Lower lobe of right lung (tissue), 2 donors: ENCODE data around the gene HOMEZ. TPM values are rescaled to one million over a fixed set of nuclear protein-coding genes. Genes with fewer than 3 reads are reported as not detected.
"Not testable (repeated sequence)": the region's sequence is repeated elsewhere in the genome, so short reads cannot be mapped to it uniquely, and the experiment has no call there.

Experiments used
- ATAC-seq, 2 donors: fragments of 200-7000 bp; cut with Tn5 transposase; one replicate each; pipeline ENCODE4 v1.9.1; 2020 to 2022; ENCODE audit warnings: mild to moderate bottlenecking in 2 of 2, moderate library complexity in 2 of 2
- DNase-seq: peaks from one replicate; pipeline ENCODE4 v3.0.0-alpha.2; 2020
- H3K27ac ChIP-seq: fragments of 200-600 bp; one replicate; pipeline ENCODE4 v1.8.0; 2022
- H3K27me3 ChIP-seq: fragments of 200-600 bp; one replicate; pipeline ENCODE4 v1.8.0; 2022; ENCODE audit warnings: low read depth
- H3K36me3 ChIP-seq: fragments of 200-600 bp; one replicate; pipeline ENCODE4 v1.8.0; 2022; ENCODE audit warnings: mild to moderate bottlenecking
- H3K4me1 ChIP-seq: fragments of 200-600 bp; one replicate; pipeline ENCODE4 v1.8.0; 2022
- H3K4me3 ChIP-seq: fragments of 200-600 bp; one replicate; pipeline ENCODE4 v1.8.0; 2022; ENCODE audit warnings: mild to moderate bottlenecking
- H3K9me3 ChIP-seq: fragments of 200-600 bp; one replicate; pipeline ENCODE4 v1.8.0; 2022
- CTCF ChIP-seq: fragments of 200-600 bp; IDR thresholded peaks from one replicate; pipeline ENCODE4 v1.8.0; 2022; ENCODE audit warnings: antibody characterized with exemption, mild to moderate bottlenecking
- intact Hi-C: fragments of 100-400 bp; cut with DNase I; formaldehyde crosslinking; loops from one replicate; pipeline ENCODE4 v1.11.0; 2022
- total RNA-seq: library from RNA; stranded (reverse); fragmentation: NEBNext Ultra II Directional; extraction: Animal tissue kit (Norgen Biotek cat#: 25700); gene quantifications from one replicate; pipeline ENCODE4 v1.2.1, GENCODE V29; 2021
- donor health status: DM: no; HTN: yes; CAD: no; lungs with severe emphysema.

The HOMEZ gene
- total RNA-seq, 1 donor from 2014 or later: 12.4 TPM

- ATAC-seq (no peak), DNase-seq (no peak)
- H3K27me3 ChIP-seq: no peaks in the 10 kb centered on the region
- H3K4me1 ChIP-seq: no peaks in the 10 kb centered on the region
- H3K9me3 ChIP-seq: no peaks in the 10 kb centered on the region
- intact Hi-C loops: no loop called here
- TF ChIP-seq CTCF: no peak
- no peak overlapping the region for H3K27ac ChIP-seq
- H3K36me3 ChIP-seq: no peaks in the 10 kb centered on the region
- no peak overlapping the region for H3K4me3 ChIP-seq
These were observed 37.3 kb downstream of the HOMEZ start for GRCh38 chr14:23248601-23249000.

GRCh38 chr14:23245282-23245681 lies 40.6 kb downstream of the HOMEZ start:
- Histone ChIP-seq H3K9me3 (no peaks in the 10 kb centered on the region), H3K36me3 (no peaks in the 10 kb centered on the region), H3K4me3 (no peak overlapping the region), H3K4me1 (no peaks in the 10 kb centered on the region), H3K27me3 (no peaks in the 10 kb centered on the region), H3K27ac (no peak overlapping the region)
- intact Hi-C loops: no loop called here
- no peak for ATAC-seq
- TF ChIP-seq CTCF: no peak
- DNase-seq: no peak

GRCh38 chr14:23243066-23243465 lies 42.9 kb downstream of the HOMEZ start:
- Histone ChIP-seq H3K27ac (no peak overlapping the region), H3K27me3 (no peaks in the 10 kb centered on the region)
- no peak for DNase-seq

GRCh38 chr14:23242076-23242475 lies 43.9 kb downstream of the HOMEZ start:
- no peaks in the 10 kb centered on the region for H3K27me3 ChIP-seq
- ATAC-seq (no peak), DNase-seq (no peak)
- H3K9me3 ChIP-seq: no peaks in the 10 kb centered on the region
- no peak overlapping the region for H3K4me3 ChIP-seq
- no peak overlapping the region for H3K27ac ChIP-seq
- intact Hi-C loops: no loop called here
- H3K4me1 ChIP-seq: peaks cover 5% of the 10 kb centered on the region
- TF ChIP-seq CTCF: no peak
- no peaks in the 10 kb centered on the region for H3K36me3 ChIP-seq

More at GRCh38 chr14:23243066-23243465, 42.9 kb downstream of the HOMEZ start:
- intact Hi-C loops: no loop called here
- H3K4me3 ChIP-seq: no peak overlapping the region
- peaks cover 3% of the 10 kb centered on the region for H3K4me1 ChIP-seq
- H3K36me3 ChIP-seq: no peaks in the 10 kb centered on the region
- no peak for TF ChIP-seq CTCF
- no peak for ATAC-seq
- H3K9me3 ChIP-seq: no peaks in the 10 kb centered on the region

GRCh38 chr14:23241061-23241715 lies 44.7 kb downstream of the HOMEZ start:
- H3K36me3 ChIP-seq, H3K4me3 ChIP-seq, H3K27me3 ChIP-seq, intact Hi-C loops, ATAC-seq, DNase-seq, H3K27ac ChIP-seq, H3K9me3 ChIP-seq, H3K4me1 ChIP-seq: not testable (repeated sequence)

GRCh38 chr14:23240661-23241060 lies 45.3 kb downstream of the HOMEZ start:
- intact Hi-C loops: no loop called here
- Histone ChIP-seq H3K9me3 (no peaks in the 10 kb centered on the region), H3K27me3 (no peaks in the 10 kb centered on the region), H3K4me3 (no peak overlapping the region), H3K4me1 (peaks cover 5% of the 10 kb centered on the region), H3K36me3 (no peaks in the 10 kb centered on the region), H3K27ac (no peak overlapping the region)
- no peak for ATAC-seq
- TF ChIP-seq CTCF: no peak
- no peak for DNase-seq
